Psoas muscle (tissue), 8 donors: ENCODE measurements around the gene DAW1. TPM values are rescaled to one million over a fixed set of nuclear protein-coding genes. Genes with fewer than 3 reads are reported as not detected.

Source experiments
- ATAC-seq, 4 donors: fragments of 200-7000 bp; cut with Tn5 transposase; one replicate each; pipeline ENCODE4 v1.9.1; 2020; ENCODE audit warnings: moderate library complexity in 3 of 4, mild to moderate bottlenecking in 2 of 4
- DNase-seq, 2 donors: peaks; one replicate each; pipeline ENCODE4 v3.0.0-alpha.2; 2020
- H3K27ac ChIP-seq: fragments of 200-600 bp; one replicate; pipeline ENCODE4 v1.8.0; 2022
- H3K27me3 ChIP-seq, 3 donors: fragments of 200-600 bp in 1 of 3; one replicate each; pipeline versions ENCODE4 v1.6.1 to v1.8.0; 2013 to 2022; ENCODE audit warnings: low read length in 2 of 3, mild to moderate bottlenecking in 2 of 3, moderate library complexity in 1 of 3; ENCODE audit not compliant: insufficient read depth in 3 of 3
- H3K36me3 ChIP-seq, 2 donors: fragments of 200-600 bp in 1 of 2; one replicate each; pipeline versions ENCODE4 v1.6.1 to v1.8.0; 2013 to 2022; ENCODE audit warnings: low read depth in 1 of 2, mild to moderate bottlenecking in 1 of 2, moderate library complexity in 1 of 2; ENCODE audit not compliant: insufficient read depth in 1 of 2
- H3K4me1 ChIP-seq: fragments of 200-600 bp; one replicate; pipeline ENCODE4 v1.8.0; 2022
- H3K4me3 ChIP-seq: fragments of 200-600 bp; one replicate; pipeline ENCODE4 v1.8.0; 2022; ENCODE audit warnings: mild to moderate bottlenecking
- H3K9me3 ChIP-seq: fragments of 200-600 bp; one replicate; pipeline ENCODE4 v1.8.0; 2022
- WGBS, 3 donors: extraction: QIAGEN DNeasy Blood & Tissue Kit; methylation state at CpG; one replicate each; pipeline versions ENCODE4 v1.1.6 to v1.1.7; 2013; 5-methylcytosine and 5-hydroxymethylcytosine counted together
- intact Hi-C, 2 donors: fragments of 100-400 bp; cut with DNase I; formaldehyde crosslinking; loops; one replicate each; pipeline versions ENCODE4 v1.11.0 to v1.14.2; 2022
- polyA plus RNA-seq, 3 donors: library from polyadenylated mRNA; stranded (reverse); fragments of 200-250 nt; gene quantifications; one replicate each; pipeline ENCODE4 v1.2.3, GENCODE V29; 2013
- total RNA-seq, 4 donors: library from RNA; stranded (reverse); fragmentation: NEBNext Ultra II Directional in 2 of 4; extraction: Animal tissue kit (Norgen Biotek cat#: 25700) in 2 of 4; gene quantifications; one replicate each; pipeline versions ENCODE4 v1.2.1 to v1.2.4, GENCODE V29; 2021 to 2023
- TF ChIP-seq, protein P1 (sequence below): fragments of 200-600 bp; IDR thresholded peaks from one replicate; pipeline ENCODE4 v1.8.0; 2022; ENCODE audit warnings: antibody characterized with exemption
- donor health status: healthy with polysubstance abuse.
- donor health status: DM: no; HTN: no; CAD: no; lungs with moderate emphysema.
- donor health status: Bipolar disorder and iron deficiency.
- donor health status: healthy.
- donor health status: DM: yes; HTN: yes; CAD: no.
- donor health status: DM: no; HTN: no; CAD: no.
- donor health status: DM: no; HTN: no; CAD: no.
- donor health status: DM: yes; HTN: yes; CAD: no.

Gene DAW1
- total and polyA plus RNA-seq, 7 donors, result 0.03 to 0.21 TPM; not detected in 5

- whole genome bisulfite sequencing, 3 donors, result 93 to 97% (median 94%) methylated on average over 5 of the region's 5 CpGs
- no peak for ATAC-seq
- TF ChIP-seq, protein P1, sequence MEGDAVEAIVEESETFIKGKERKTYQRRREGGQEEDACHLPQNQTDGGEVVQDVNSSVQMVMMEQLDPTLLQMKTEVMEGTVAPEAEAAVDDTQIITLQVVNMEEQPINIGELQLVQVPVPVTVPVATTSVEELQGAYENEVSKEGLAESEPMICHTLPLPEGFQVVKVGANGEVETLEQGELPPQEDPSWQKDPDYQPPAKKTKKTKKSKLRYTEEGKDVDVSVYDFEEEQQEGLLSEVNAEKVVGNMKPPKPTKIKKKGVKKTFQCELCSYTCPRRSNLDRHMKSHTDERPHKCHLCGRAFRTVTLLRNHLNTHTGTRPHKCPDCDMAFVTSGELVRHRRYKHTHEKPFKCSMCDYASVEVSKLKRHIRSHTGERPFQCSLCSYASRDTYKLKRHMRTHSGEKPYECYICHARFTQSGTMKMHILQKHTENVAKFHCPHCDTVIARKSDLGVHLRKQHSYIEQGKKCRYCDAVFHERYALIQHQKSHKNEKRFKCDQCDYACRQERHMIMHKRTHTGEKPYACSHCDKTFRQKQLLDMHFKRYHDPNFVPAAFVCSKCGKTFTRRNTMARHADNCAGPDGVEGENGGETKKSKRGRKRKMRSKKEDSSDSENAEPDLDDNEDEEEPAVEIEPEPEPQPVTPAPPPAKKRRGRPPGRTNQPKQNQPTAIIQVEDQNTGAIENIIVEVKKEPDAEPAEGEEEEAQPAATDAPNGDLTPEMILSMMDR, result no peak
Measured at GRCh38 chr2:227889336-227889735, 17.9 kb downstream of the DAW1 start.

DNA sequence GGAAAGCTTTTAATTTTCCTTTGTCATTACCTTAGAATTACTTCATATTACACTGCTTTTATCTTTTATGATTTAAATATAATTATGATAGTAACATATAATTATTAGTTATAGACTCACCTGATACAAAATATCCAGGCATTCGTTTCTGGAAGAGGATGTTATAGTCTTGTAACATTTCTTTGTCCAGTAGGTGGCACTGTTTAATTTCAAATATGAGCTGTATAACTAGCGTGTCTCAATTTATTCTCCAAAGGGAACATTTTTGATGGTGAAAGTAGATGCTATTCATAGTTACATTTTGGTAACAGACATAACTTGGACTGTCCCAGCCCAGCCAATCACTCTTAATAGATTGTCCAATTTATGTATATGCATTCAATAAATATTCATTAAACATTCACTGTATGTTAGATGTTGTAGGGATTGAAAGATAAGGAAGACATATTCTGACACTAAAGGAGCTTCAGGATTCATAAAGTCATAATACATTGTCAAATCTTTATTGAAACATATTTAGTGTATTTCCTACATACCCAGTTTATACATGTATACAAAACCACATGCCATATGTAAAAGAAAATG, 19.2 kb downstream of the DAW1 start:
- no peak overlapping the region for H3K27ac ChIP-seq
- WGBS, 3 donors, result 3 to 4% (median 3%) methylated on average over 2 of the region's 2 CpGs
- H3K9me3 ChIP-seq, result no peaks in the 10 kb centered on the region
- H3K27me3 ChIP-seq, result no peaks in the 10 kb centered on the region
- intact Hi-C loops, result loop anchor here in 1 of 2 donors (5.0 kb wide), 1 partner anchor 1382 kb away; the partner anchor contains the start of gene PID1
- no peaks in the 10 kb centered on the region for H3K36me3 ChIP-seq
- DNase-seq (no peak), ATAC-seq (peak in 2 of 4 donors; percentile 36 to 55)
- no peaks in the 10 kb centered on the region for H3K4me1 ChIP-seq
- TF ChIP-seq, protein P1, result peak; percentile 56
- no peak overlapping the region for H3K4me3 ChIP-seq

More at GRCh38 chr2:227889336-227889735, 17.9 kb downstream of the DAW1 start:
- no peaks in the 10 kb centered on the region for H3K27me3 ChIP-seq
- no peaks in the 10 kb centered on the region for H3K9me3 ChIP-seq
- H3K36me3 ChIP-seq, result no peaks in the 10 kb centered on the region
- no peak overlapping the region for H3K4me3 ChIP-seq
- H3K4me1 ChIP-seq, result no peaks in the 10 kb centered on the region
- intact Hi-C loops, result no loop called here
- H3K27ac ChIP-seq, result no peak overlapping the region
- no peak for DNase-seq

GRCh38 chr2:227891673-227892072, 20.2 kb downstream of the DAW1 start:
- TF ChIP-seq, protein P1, result no peak
- Histone ChIP-seq H3K27ac (no peak overlapping the region), H3K4me3 (no peak overlapping the region), H3K9me3 (no peaks in the 10 kb centered on the region), H3K27me3 (no peaks in the 10 kb centered on the region), H3K4me1 (no peaks in the 10 kb centered on the region), H3K36me3 (no peaks in the 10 kb centered on the region)
- DNase-seq (no peak), ATAC-seq (no peak)
- intact Hi-C loops, result loop anchor here in 1 of 2 donors (5.0 kb wide), 1 partner anchor 1381 kb away; the partner anchor contains the start of gene PID1
- 86 to 92% (median 87%) methylated on average over 2 of the region's 2 CpGs for WGBS, 3 donors

- Histone ChIP-seq H3K4me1 (no peaks in the 10 kb centered on the region), H3K27me3 (no peaks in the 10 kb centered on the region), H3K9me3 (no peaks in the 10 kb centered on the region), H3K27ac (no peak overlapping the region), H3K4me3 (no peak overlapping the region), H3K36me3 (no peaks in the 10 kb centered on the region)
- intact Hi-C loops, result no loop called here
- 47 to 81% (median 57%) methylated on average over 2 of the region's 2 CpGs for WGBS, 3 donors
- TF ChIP-seq, protein P1, result no peak
- ATAC-seq (no peak), DNase-seq (no peak)
Measured at GRCh38 chr2:227903381-227903780, 31.9 kb downstream of the DAW1 start.

GRCh38 chr2:227906991-227907390, 35.6 kb downstream of the DAW1 start:
- no peak for ATAC-seq
- H3K36me3 ChIP-seq, result no peaks in the 10 kb centered on the region
- no peaks in the 10 kb centered on the region for H3K9me3 ChIP-seq
- no peak overlapping the region for H3K27ac ChIP-seq
- 40 to 53% (median 50%) methylated on average over 1 of the region's 1 CpG for WGBS, 3 donors
- intact Hi-C loops, result no loop called here
- no peaks in the 10 kb centered on the region for H3K27me3 ChIP-seq
- no peak overlapping the region for H3K4me3 ChIP-seq
- no peak for DNase-seq
- TF ChIP-seq, protein P1, result no peak
- no peaks in the 10 kb centered on the region for H3K4me1 ChIP-seq
